Measurements from ENCODE around the gene SUN3.

Gene SUN3

GRCh38 chr7:47973739-47974138, 55.2 kb downstream of the SUN3 start:
- no peak for DNase-seq

GRCh38 chr7:47970761-47971160, 58.1 kb downstream of the SUN3 start:
- DNase-seq: no peak

GRCh38 chr7:47968847-47969774, 59.8 kb downstream of the SUN3 start:
- DNase-seq: peak; percentile 36

GRCh38 chr7:47967708-47968107, 61.2 kb downstream of the SUN3 start:
- DNase-seq: no peak

- DNase-seq: no peak
Observed at GRCh38 chr7:47967123-47967522, 61.8 kb downstream of the SUN3 start.

- no peak for DNase-seq
Observed at GRCh38 chr7:47965456-47965855, 63.5 kb downstream of the SUN3 start.

GRCh38 chr7:47962262-47962661, 66.6 kb downstream of the SUN3 start:
- DNase-seq: no peak

GRCh38 chr7:47957156-47957555, 71.8 kb downstream of the SUN3 start:
- no peak for DNase-seq

- DNase-seq: no peak
Observed at GRCh38 chr7:47956220-47956619, 72.7 kb downstream of the SUN3 start.

- no peak for DNase-seq
Observed at GRCh38 chr7:47954231-47954911, 74.5 kb downstream of the SUN3 start.

- no peak for DNase-seq
Observed at GRCh38 chr7:47953822-47954221, 75.1 kb downstream of the SUN3 start.

GRCh38 chr7:47952224-47952623, 76.7 kb downstream of the SUN3 start:
- no peak for DNase-seq

- no peak for DNase-seq
Observed at GRCh38 chr7:47951374-47951773, 77.5 kb downstream of the SUN3 start.

- no peak for DNase-seq
Observed at GRCh38 chr7:47950714-47951113, 78.2 kb downstream of the SUN3 start.

GRCh38 chr7:47949703-47950102, 79.2 kb downstream of the SUN3 start:
- no peak for DNase-seq

- DNase-seq: no peak
Observed at GRCh38 chr7:47948141-47948790, 80.6 kb downstream of the SUN3 start, which contains the start of gene PKD1L1. TSS of gene PKD1L1 (minus strand) at chr7:47948466. CDS start at chr7:47948440, 26 bp downstream.

- DNase-seq: no peak
Observed at GRCh38 chr7:47947355-47947749, 81.6 kb downstream of the SUN3 start.

- DNase-seq: no peak
Observed at GRCh38 chr7:47946581-47947354, 82.1 kb downstream of the SUN3 start.

- peak; percentile 46 for DNase-seq
Observed at GRCh38 chr7:47945261-47946015, 83.5 kb downstream of the SUN3 start.

GRCh38 chr7:47944536-47945260, 84.2 kb downstream of the SUN3 start:
- DNase-seq: no peak

Data from NCI-H1092 (cell line).